Gastroesophageal sphincter (tissue), 3 donors: ENCODE results near the gene MKLN1.

Experiments used
- EP300 ChIP-seq: sonication (generic); formaldehyde crosslinking; IDR thresholded peaks from one replicate; pipeline ENCODE4 v1.6.1; 2017; ENCODE audit warnings: antibody characterized with exemption, mild to moderate bottlenecking
- TF ChIP-seq, protein P1 (sequence below), 4 experiments: fragments of 200-600 bp in 2 of 4; fragments of 450-650 bp in 2 of 4; sonication (generic) in 1 of 4; IDR thresholded peaks; one replicate each; pipeline ENCODE4 v1.5.1; 2017 to 2019; ENCODE audit warnings: antibody characterized with exemption in 4 of 4, mild to moderate bottlenecking in 2 of 4, moderate library complexity in 2 of 4

DNA sequence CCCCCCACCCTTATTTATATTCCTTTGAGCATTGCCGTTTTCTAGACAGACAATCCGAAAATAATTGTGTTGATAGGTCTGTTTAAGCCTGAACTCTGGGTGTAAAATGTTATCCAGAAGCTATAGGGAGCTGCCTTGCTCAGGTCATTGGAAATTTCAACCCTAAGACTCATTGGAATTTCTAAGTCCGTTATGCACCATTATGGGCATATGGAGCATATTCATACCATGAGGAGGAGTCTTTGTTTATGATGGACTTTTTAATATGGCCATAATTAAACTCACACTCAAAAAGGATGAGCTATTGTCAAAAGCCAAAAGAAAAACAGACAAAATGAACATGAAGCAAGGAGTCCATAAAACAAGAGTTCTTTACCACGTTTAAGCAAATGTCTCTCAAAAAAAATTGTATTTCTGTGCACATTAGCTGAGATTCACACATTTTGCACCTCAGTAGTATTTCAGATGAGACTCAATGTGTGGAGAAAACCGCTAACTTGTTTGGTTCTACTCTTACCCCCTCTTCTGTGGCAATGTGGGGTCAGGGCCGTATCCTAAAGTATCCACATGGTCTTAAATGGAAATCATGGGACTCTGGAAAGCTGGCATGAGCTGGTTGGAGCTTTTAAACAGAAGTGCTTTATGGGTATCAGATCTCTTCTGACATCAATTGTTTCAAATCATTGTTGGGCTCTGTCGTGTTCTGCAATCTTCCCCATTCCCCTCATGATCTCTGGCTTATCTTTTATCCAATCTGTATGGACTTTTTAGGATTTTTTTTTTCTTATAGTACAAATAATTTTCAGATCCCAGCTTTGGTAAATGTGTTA, 168.2 kb downstream of the MKLN1 start:
- TF ChIP-seq, protein P1, sequence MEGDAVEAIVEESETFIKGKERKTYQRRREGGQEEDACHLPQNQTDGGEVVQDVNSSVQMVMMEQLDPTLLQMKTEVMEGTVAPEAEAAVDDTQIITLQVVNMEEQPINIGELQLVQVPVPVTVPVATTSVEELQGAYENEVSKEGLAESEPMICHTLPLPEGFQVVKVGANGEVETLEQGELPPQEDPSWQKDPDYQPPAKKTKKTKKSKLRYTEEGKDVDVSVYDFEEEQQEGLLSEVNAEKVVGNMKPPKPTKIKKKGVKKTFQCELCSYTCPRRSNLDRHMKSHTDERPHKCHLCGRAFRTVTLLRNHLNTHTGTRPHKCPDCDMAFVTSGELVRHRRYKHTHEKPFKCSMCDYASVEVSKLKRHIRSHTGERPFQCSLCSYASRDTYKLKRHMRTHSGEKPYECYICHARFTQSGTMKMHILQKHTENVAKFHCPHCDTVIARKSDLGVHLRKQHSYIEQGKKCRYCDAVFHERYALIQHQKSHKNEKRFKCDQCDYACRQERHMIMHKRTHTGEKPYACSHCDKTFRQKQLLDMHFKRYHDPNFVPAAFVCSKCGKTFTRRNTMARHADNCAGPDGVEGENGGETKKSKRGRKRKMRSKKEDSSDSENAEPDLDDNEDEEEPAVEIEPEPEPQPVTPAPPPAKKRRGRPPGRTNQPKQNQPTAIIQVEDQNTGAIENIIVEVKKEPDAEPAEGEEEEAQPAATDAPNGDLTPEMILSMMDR (IDR thresholded peaks at IDR 0.05) = no peak
- no peak for TF ChIP-seq EP300
